HEK293 (cell line): ENCODE data around the gene WDR35.

Source experiments
- CTCF ChIA-PET: fragments of 350-600 bp; formaldehyde crosslinking; extraction: SDS; loops from one replicate; lab custom pipeline; 2021; ENCODE audit warnings: antibody characterized with exemption; lab: Yijun Ruan, JAX
- POLR2A ChIA-PET: fragments of 300-600 bp; formaldehyde crosslinking; extraction: SDS; loops from one replicate; lab custom pipeline; 2020; ENCODE audit warnings: antibody characterized with exemption, inconsistent platforms; lab: Yijun Ruan, JAX
- H3K27ac ChIP-seq: fragments of 200-500 bp; sonication (Bioruptor generic); 2 replicates; pipeline ENCODE4 v1.5.1; 2014; ENCODE audit warnings: low read depth, low read length, control low read depth, inconsistent platforms; ENCODE audit errors: extremely low read depth
- H3K36me3 ChIP-seq, 2 experiments: fragments of 200-500 bp in 1 of 2; sonication (Bioruptor generic) in 1 of 2; 1 replicate in 1 of 2; 2 replicates in 1 of 2; pipeline ENCODE4 v1.5.1; 2014 to 2017; ENCODE audit warnings: inconsistent platforms in 2 of 2, low read length in 2 of 2; ENCODE audit not compliant: control insufficient read depth in 2 of 2, insufficient read depth in 1 of 2
- H3K4me1 ChIP-seq: fragments of 200-500 bp; sonication (Bioruptor generic); 2 replicates; pipeline ENCODE4 v1.5.1; 2014; ENCODE audit warnings: mild to moderate bottlenecking, low read length, inconsistent platforms; ENCODE audit not compliant: control insufficient read depth, insufficient read depth
- H3K4me3 ChIP-seq: 2 replicates; pipeline ENCODE4 v1.5.1; 2011; ENCODE audit warnings: low read depth, mild to moderate bottlenecking, control low read depth, low read length, moderate library complexity
- H3K9me3 ChIP-seq: fragments of 200-500 bp; sonication (Bioruptor generic); 2 replicates; pipeline ENCODE4 v1.5.1; 2014; ENCODE audit warnings: low read depth, low read length, inconsistent platforms; ENCODE audit not compliant: control insufficient read depth, insufficient read depth
- KLF9 ChIP-seq: fragments of 450-650 bp; formaldehyde crosslinking; IDR thresholded peaks from 2 replicates; pipeline ENCODE4 v1.5.1; 2016; ENCODE audit warnings: missing biosample characterization, missing genetic modification characterization, low read depth
- MYNN ChIP-seq: fragments of 450-650 bp; formaldehyde crosslinking; IDR thresholded peaks from 2 replicates; pipeline ENCODE4 v1.5.1; 2016; ENCODE audit warnings: missing biosample characterization, missing genetic modification characterization, borderline replicate concordance
- OSR2 ChIP-seq: fragments of 450-650 bp; formaldehyde crosslinking; IDR thresholded peaks from 2 replicates; pipeline ENCODE4 v1.5.1; 2016; ENCODE audit warnings: missing biosample characterization, missing genetic modification characterization
- REPIN1 ChIP-seq: fragments of 450-650 bp; formaldehyde crosslinking; IDR thresholded peaks from 2 replicates; pipeline ENCODE4 v1.5.1; 2017; ENCODE audit warnings: missing biosample characterization, missing genetic modification characterization, low read depth
- SP7 ChIP-seq: fragments of 450-650 bp; formaldehyde crosslinking; IDR thresholded peaks from 2 replicates; pipeline ENCODE4 v1.5.1; 2016; ENCODE audit warnings: missing biosample characterization, missing genetic modification characterization
- ZBTB21 ChIP-seq: fragments of 450-650 bp; formaldehyde crosslinking; IDR thresholded peaks from 2 replicates; pipeline ENCODE4 v1.5.1; 2017; ENCODE audit warnings: missing biosample characterization, missing genetic modification characterization
- ZFHX2 ChIP-seq: fragments of 450-650 bp; formaldehyde crosslinking; conservative IDR thresholded peaks from 2 replicates; pipeline ENCODE4 v1.5.1; 2016; ENCODE audit warnings: missing biosample characterization, missing genetic modification characterization
- ZFP37 ChIP-seq: fragments of 450-650 bp; formaldehyde crosslinking; IDR thresholded peaks from 2 replicates; pipeline ENCODE4 v1.5.1; 2016; ENCODE audit warnings: missing biosample characterization, missing genetic modification characterization
- ZFP41 ChIP-seq: fragments of 450-650 bp; formaldehyde crosslinking; IDR thresholded peaks from 2 replicates; pipeline ENCODE4 v1.5.1; 2016; ENCODE audit warnings: missing biosample characterization, missing genetic modification characterization, borderline replicate concordance
- ZNF302 ChIP-seq: fragments of 450-650 bp; formaldehyde crosslinking; IDR thresholded peaks from 2 replicates; pipeline ENCODE4 v1.5.1; 2016; ENCODE audit warnings: missing biosample characterization, missing genetic modification characterization, low read depth
- ZNF350 ChIP-seq: fragments of 450-650 bp; formaldehyde crosslinking; IDR thresholded peaks from 2 replicates; pipeline ENCODE4 v1.5.0; 2017; ENCODE audit warnings: missing biosample characterization, mild to moderate bottlenecking, missing genetic modification characterization
- ZNF501 ChIP-seq: fragments of 450-650 bp; formaldehyde crosslinking; IDR thresholded peaks from 2 replicates; pipeline ENCODE4 v1.5.1; 2016; ENCODE audit warnings: missing biosample characterization, missing genetic modification characterization
- ZNF560 ChIP-seq: fragments of 450-650 bp; formaldehyde crosslinking; IDR thresholded peaks from 2 replicates; pipeline ENCODE4 v1.5.1; 2017; ENCODE audit warnings: missing biosample characterization, missing genetic modification characterization, borderline replicate concordance
- ZNF610 ChIP-seq: fragments of 450-650 bp; formaldehyde crosslinking; IDR thresholded peaks from 2 replicates; pipeline ENCODE4 v1.5.1; 2016; ENCODE audit warnings: missing biosample characterization, missing genetic modification characterization, borderline replicate concordance
- ZNF629 ChIP-seq: fragments of 450-650 bp; formaldehyde crosslinking; IDR thresholded peaks from 2 replicates; pipeline ENCODE4 v1.5.1; 2017; ENCODE audit warnings: missing biosample characterization, missing genetic modification characterization
- ZNF677 ChIP-seq: fragments of 450-650 bp; IDR thresholded peaks from 2 replicates; pipeline ENCODE4 v1.5.0; 2018; ENCODE audit warnings: missing biosample characterization, mild to moderate bottlenecking, missing genetic modification characterization, moderate library complexity
- ZNF768 ChIP-seq: fragments of 450-650 bp; formaldehyde crosslinking; IDR thresholded peaks from 2 replicates; pipeline ENCODE4 v1.5.1; 2018; ENCODE audit warnings: missing biosample characterization, mild to moderate bottlenecking, missing genetic modification characterization
- ZNF792 ChIP-seq: fragments of 450-650 bp; formaldehyde crosslinking; IDR thresholded peaks from 2 replicates; pipeline ENCODE4 v1.5.1; 2016; ENCODE audit warnings: missing biosample characterization, missing genetic modification characterization
- ZNF830 ChIP-seq: fragments of 450-650 bp; IDR thresholded peaks from 2 replicates; pipeline ENCODE4 v1.5.0; 2018; ENCODE audit warnings: missing biosample characterization, missing genetic modification characterization, low read depth, mild to moderate bottlenecking, moderate library complexity
- TF ChIP-seq, protein P1 (sequence below): fragments of 450-650 bp; IDR thresholded peaks from 2 replicates; pipeline ENCODE4 v1.5.1; 2018; ENCODE audit warnings: missing biosample characterization, mild to moderate bottlenecking, missing genetic modification characterization
- TF ChIP-seq, protein P2 (sequence below): fragments of 450-650 bp; formaldehyde crosslinking; IDR thresholded peaks from 2 replicates; pipeline ENCODE4 v1.5.1; 2016; ENCODE audit warnings: missing biosample characterization, missing genetic modification characterization
- TF ChIP-seq, protein P3 (sequence below): fragments of 450-650 bp; formaldehyde crosslinking; conservative IDR thresholded peaks from 2 replicates; pipeline ENCODE4 v1.5.1; 2016; ENCODE audit warnings: low read depth, missing biosample characterization, missing genetic modification characterization
- TF ChIP-seq, protein P4 (sequence below): fragments of 450-650 bp; formaldehyde crosslinking; IDR thresholded peaks from 2 replicates; pipeline ENCODE4 v1.5.1; 2017; ENCODE audit warnings: missing biosample characterization, mild to moderate bottlenecking, missing genetic modification characterization, moderate library complexity
- TF ChIP-seq, protein P5 (sequence below): fragments of 450-650 bp; formaldehyde crosslinking; IDR thresholded peaks from 2 replicates; pipeline ENCODE4 v1.5.1; 2016; ENCODE audit warnings: missing biosample characterization, missing genetic modification characterization
- TF ChIP-seq, protein P6 (sequence below): fragments of 450-650 bp; formaldehyde crosslinking; IDR thresholded peaks from 2 replicates; pipeline ENCODE4 v1.5.1; 2016; ENCODE audit warnings: missing biosample characterization, missing genetic modification characterization

The WDR35 gene

DNA sequence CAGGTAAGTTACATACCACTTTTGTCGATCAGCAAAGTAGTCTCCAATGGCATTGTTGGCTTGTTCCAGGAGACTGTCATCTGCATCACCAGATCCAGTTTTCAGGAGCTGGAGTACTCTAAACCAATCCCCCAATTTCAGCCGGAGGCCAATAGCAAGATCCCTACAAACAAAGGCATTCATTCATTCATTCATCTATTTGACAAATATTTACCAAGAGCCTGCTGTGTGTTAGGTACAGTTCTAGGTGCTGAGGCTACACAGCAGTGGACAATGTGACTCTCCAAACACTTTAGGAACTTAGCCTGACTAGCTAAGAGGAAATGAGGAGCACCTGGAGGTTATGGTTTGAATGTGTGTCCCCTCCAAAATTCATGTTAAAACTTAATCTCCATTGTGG is 53.7 kb downstream of the WDR35 start:
- POLR2A ChIA-PET = no interaction called here
- H3K4me3 ChIP-seq = no peak overlapping the region
- H3K9me3 ChIP-seq = no peaks in the 10 kb centered on the region
- TF ChIP-seq ZFHX2 (tag by site-specific recombination) (no peak), KLF9 (no peak), ZNF792 (tag by site-specific recombination) (no peak), REPIN1 (tag by site-specific recombination) (no peak), SP7 (no peak), ZFP41 (no peak), ZNF501 (no peak), ZNF677 (no peak), ZNF560 (no peak), ZNF830 (tag by site-specific recombination) (no peak), ZNF768 (tag by site-specific recombination) (no peak), ZBTB21 (no peak)
- TF ChIP-seq, protein P1, sequence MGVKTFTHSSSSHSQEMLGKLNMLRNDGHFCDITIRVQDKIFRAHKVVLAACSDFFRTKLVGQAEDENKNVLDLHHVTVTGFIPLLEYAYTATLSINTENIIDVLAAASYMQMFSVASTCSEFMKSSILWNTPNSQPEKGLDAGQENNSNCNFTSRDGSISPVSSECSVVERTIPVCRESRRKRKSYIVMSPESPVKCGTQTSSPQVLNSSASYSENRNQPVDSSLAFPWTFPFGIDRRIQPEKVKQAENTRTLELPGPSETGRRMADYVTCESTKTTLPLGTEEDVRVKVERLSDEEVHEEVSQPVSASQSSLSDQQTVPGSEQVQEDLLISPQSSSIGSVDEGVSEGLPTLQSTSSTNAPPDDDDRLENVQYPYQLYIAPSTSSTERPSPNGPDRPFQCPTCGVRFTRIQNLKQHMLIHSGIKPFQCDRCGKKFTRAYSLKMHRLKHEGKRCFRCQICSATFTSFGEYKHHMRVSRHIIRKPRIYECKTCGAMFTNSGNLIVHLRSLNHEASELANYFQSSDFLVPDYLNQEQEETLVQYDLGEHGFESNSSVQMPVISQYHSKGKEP (tag by site-specific recombination) = no peak
- TF ChIP-seq, protein P2, sequence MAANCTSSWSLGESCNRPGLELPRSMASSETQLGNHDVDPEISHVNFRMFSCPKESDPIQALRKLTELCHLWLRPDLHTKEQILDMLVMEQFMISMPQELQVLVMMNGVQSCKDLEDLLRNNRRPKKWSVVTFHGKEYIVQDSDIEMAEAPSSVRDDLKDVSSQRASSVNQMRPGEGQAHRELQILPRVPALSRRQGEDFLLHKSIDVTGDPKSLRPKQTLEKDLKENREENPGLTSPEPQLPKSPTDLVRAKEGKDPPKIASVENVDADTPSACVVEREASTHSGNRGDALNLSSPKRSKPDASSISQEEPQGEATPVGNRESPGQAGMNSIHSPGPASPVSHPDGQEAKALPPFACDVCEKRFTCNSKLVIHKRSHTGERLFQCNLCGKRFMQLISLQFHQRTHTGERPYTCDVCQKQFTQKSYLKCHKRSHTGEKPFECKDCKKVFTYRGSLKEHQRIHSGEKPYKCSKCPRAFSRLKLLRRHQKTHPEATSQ = no peak
- CTCF ChIA-PET = interaction anchor here (0.6 to 1.0 kb wide), 2 partner anchors 24 to 25 kb away, joined by 3 to 5 read pairs; no protein-coding TSS in a partner anchor
- H3K4me1 ChIP-seq = peaks cover 3% of the 10 kb centered on the region; the same call in 1 of the 2 replicates
- H3K36me3 ChIP-seq = peaks cover 16 to 22% of the 10 kb centered on the region in 2 experiments; a peak in 2 of 3 replicates
- H3K27ac ChIP-seq = no peak overlapping the region

DNA sequence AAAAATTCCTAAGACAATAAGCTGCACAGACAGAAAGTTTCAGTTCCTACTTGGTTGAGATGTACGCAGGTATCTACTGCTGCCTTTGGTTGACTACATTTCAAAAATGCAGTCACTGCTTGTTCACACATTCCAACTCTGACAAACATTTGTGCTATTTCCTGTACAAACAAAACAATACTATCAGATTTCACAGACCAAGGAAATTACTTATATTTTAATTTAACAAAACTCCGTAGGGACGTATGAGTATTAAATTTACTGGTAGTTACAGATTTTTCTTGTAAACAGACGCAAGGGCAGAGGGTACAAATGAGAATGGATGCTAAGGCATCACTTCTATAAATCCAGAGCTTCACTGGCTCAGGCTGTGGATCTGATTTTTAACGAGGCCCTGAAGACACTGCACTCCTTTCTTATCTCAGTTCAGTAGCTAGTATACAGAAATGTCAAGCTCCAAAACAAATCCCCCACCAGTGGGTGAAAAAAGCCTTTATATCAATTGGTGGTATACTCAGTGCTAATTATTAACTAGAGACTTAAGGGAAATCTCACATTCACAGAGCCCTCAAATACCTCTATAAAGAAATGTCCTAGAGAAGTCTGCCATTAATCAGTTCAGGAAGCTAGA is 56.4 kb downstream of the WDR35 start:
- no peaks in the 10 kb centered on the region for H3K9me3 ChIP-seq
- no peak overlapping the region for H3K4me3 ChIP-seq
- ChIA-PET CTCF (no interaction called here), POLR2A (interaction anchor here (0.6 kb wide), 1 partner anchor 95 kb away, joined by 3 read pairs; no protein-coding TSS in a partner anchor)
- peaks cover 35 to 42% of the 10 kb centered on the region in 2 experiments for H3K36me3 ChIP-seq
- no peak overlapping the region for H3K27ac ChIP-seq
- peaks cover 3% of the 10 kb centered on the region; the same call in 1 of the 2 replicates for H3K4me1 ChIP-seq
- TF ChIP-seq ZNF629 (tag by site-specific recombination) (no peak), ZNF610 (tag by site-specific recombination) (no peak), ZNF350 (tag by site-specific recombination) (no peak), ZFP37 (tag by site-specific recombination) (no peak), OSR2 (tag by site-specific recombination) (no peak), MYNN (tag by site-specific recombination) (no peak), ZNF302 (tag by site-specific recombination) (no peak)
- TF ChIP-seq, protein P3, sequence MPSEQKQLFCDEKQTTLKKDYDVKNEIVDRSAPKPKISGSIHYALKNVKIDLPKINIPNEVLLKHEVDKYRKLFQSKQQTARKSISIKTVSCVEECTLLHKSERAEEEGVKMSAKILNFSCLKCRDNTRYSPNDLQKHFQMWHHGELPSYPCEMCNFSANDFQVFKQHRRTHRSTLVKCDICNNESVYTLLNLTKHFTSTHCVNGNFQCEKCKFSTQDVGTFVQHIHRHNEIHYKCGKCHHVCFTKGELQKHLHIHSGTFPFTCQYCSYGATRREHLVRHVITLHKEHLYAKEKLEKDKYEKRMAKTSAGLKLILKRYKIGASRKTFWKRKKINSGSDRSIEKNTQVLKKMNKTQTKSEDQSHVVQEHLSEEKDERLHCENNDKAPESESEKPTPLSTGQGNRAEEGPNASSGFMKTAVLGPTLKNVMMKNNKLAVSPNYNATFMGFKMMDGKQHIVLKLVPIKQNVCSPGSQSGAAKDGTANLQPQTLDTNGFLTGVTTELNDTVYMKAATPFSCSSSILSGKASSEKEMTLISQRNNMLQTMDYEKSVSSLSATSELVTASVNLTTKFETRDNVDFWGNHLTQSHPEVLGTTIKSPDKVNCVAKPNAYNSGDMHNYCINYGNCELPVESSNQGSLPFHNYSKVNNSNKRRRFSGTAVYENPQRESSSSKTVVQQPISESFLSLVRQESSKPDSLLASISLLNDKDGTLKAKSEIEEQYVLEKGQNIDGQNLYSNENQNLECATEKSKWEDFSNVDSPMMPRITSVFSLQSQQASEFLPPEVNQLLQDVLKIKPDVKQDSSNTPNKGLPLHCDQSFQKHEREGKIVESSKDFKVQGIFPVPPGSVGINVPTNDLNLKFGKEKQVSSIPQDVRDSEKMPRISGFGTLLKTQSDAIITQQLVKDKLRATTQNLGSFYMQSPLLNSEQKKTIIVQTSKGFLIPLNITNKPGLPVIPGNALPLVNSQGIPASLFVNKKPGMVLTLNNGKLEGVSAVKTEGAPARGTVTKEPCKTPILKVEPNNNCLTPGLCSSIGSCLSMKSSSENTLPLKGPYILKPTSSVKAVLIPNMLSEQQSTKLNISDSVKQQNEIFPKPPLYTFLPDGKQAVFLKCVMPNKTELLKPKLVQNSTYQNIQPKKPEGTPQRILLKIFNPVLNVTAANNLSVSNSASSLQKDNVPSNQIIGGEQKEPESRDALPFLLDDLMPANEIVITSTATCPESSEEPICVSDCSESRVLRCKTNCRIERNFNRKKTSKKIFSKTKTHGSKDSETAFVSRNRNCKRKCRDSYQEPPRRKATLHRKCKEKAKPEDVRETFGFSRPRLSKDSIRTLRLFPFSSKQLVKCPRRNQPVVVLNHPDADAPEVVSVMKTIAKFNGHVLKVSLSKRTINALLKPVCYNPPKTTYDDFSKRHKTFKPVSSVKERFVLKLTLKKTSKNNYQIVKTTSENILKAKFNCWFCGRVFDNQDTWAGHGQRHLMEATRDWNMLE (tag by site-specific recombination) = no peak
- TF ChIP-seq, protein P4, sequence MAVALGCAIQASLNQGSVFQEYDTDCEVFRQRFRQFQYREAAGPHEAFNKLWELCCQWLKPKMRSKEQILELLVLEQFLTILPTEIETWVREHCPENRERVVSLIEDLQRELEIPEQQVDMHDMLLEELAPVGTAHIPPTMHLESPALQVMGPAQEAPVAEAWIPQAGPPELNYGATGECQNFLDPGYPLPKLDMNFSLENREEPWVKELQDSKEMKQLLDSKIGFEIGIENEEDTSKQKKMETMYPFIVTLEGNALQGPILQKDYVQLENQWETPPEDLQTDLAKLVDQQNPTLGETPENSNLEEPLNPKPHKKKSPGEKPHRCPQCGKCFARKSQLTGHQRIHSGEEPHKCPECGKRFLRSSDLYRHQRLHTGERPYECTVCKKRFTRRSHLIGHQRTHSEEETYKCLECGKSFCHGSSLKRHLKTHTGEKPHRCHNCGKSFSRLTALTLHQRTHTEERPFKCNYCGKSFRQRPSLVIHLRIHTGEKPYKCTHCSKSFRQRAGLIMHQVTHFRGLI (tag by site-specific recombination) = no peak
- TF ChIP-seq, protein P5, sequence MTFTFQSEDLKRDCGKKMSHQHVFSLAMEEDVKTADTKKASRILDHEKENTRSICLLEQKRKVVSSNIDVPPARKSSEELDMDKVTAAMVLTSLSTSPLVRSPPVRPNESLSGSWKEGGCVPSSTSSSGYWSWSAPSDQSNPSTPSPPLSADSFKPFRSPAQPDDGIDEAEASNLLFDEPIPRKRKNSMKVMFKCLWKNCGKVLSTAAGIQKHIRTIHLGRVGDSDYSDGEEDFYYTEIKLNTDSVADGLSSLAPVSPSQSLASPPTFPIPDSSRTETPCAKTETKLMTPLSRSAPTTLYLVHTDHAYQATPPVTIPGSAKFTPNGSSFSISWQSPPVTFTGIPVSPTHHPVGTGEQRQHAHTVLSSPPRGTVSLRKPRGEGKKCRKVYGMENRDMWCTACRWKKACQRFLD = no peak
- TF ChIP-seq, protein P6, sequence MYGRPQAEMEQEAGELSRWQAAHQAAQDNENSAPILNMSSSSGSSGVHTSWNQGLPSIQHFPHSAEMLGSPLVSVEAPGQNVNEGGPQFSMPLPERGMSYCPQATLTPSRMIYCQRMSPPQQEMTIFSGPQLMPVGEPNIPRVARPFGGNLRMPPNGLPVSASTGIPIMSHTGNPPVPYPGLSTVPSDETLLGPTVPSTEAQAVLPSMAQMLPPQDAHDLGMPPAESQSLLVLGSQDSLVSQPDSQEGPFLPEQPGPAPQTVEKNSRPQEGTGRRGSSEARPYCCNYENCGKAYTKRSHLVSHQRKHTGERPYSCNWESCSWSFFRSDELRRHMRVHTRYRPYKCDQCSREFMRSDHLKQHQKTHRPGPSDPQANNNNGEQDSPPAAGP (tag by site-specific recombination) = no peak
- TF ChIP-seq, all 188 proteins: peak for 0
